PC-3 (cell line): ENCODE results near the gene PDGFB. TPM values are rescaled to one million over a fixed set of nuclear protein-coding genes. Genes with fewer than 3 reads are reported as not detected.
"Not testable (repeated sequence)": the region's sequence is repeated elsewhere in the genome, so short reads cannot be mapped to it uniquely, and the experiment has no call there.

Experiments used
- ATAC-seq: fragments of 200-7000 bp; cut with Tn5 transposase; 2 replicates; pipeline ENCODE4 v1.9.1; 2020; ENCODE audit warnings: mild to moderate bottlenecking, moderate library complexity
- BruUV-seq: library from RNA; stranded (reverse); fragments of 400-500 nt; replicated peaks from 2 replicates; lab custom pipeline; 2021; lab: Mats Ljungman, UMichigan
- CTCF ChIA-PET: fragments of 300-600 bp; sonication (Branson Sonifier 250); formaldehyde crosslinking; loops from one replicate; lab custom pipeline; 2022; ENCODE audit warnings: antibody characterized with exemption; lab: Charles Lee
- POLR2A ChIA-PET: fragments of 300-600 bp; sonication (Branson Sonifier 250); formaldehyde crosslinking; loops from one replicate; lab custom pipeline; 2022; ENCODE audit warnings: antibody characterized with exemption; ENCODE audit not compliant: unreplicated experiment; lab: Charles Lee
- DNase-seq: peaks from one replicate; pipeline ENCODE4 v3.0.0-alpha.2; 2015
- H2AFZ ChIP-seq: fragments of 300-600 bp; sonication (generic); 2 replicates; pipeline ENCODE4 v1.6.0; 2016; ENCODE audit warnings: antibody characterized with exemption, low read length
- H3F3A ChIP-seq: fragments of 300-600 bp; sonication (generic); one replicate; pipeline ENCODE4 v1.6.0; 2017; ENCODE audit warnings: antibody characterized with exemption, low read length, control low read depth, mild to moderate bottlenecking; ENCODE audit not compliant: unreplicated experiment
- H3K27ac ChIP-seq: fragments of 300-600 bp; sonication (generic); 2 replicates; pipeline ENCODE4 v1.5.1; 2016; ENCODE audit warnings: mild to moderate bottlenecking, low read length
- H3K27me3 ChIP-seq: fragments of 300-600 bp; sonication (generic); 2 replicates; pipeline ENCODE4 v1.6.1; 2016; ENCODE audit warnings: low read length, mixed read lengths
- H3K36me3 ChIP-seq: fragments of 300-600 bp; sonication (generic); 2 replicates; pipeline ENCODE4 v1.6.1; 2016; ENCODE audit warnings: low read depth, mixed run types, low read length, mixed read lengths
- H3K4me1 ChIP-seq: fragments of 300-600 bp; sonication (generic); 2 replicates; pipeline ENCODE4 v1.5.1; 2016; ENCODE audit warnings: low read length; ENCODE audit not compliant: insufficient read depth
- H3K4me2 ChIP-seq: fragments of 300-600 bp; sonication (generic); 2 replicates; pipeline ENCODE4 v1.6.0; 2016; ENCODE audit warnings: low read length
- H3K4me3 ChIP-seq: fragments of 300-600 bp; sonication (generic); 2 replicates; pipeline ENCODE4 v1.5.1; 2016; ENCODE audit warnings: mild to moderate bottlenecking, low read length, mixed read lengths
- H3K79me2 ChIP-seq: fragments of 300-600 bp; sonication (generic); 2 replicates; pipeline ENCODE4 v1.6.1; 2017; ENCODE audit warnings: low read length, mixed read lengths
- H3K9ac ChIP-seq: fragments of 300-600 bp; sonication (generic); 2 replicates; pipeline ENCODE4 v1.6.0; 2016; ENCODE audit warnings: mild to moderate bottlenecking, low read length
- H3K9me2 ChIP-seq: fragments of 300-600 bp; sonication (generic); replicated peaks from 2 replicates; pipeline ENCODE4 v1.6.1; 2016; ENCODE audit warnings: mixed run types, low read length, mixed read lengths
- H3K9me3 ChIP-seq: fragments of 300-600 bp; sonication (generic); 2 replicates; pipeline ENCODE4 v1.6.1; 2016; ENCODE audit warnings: low read length, mixed read lengths
- H4K20me1 ChIP-seq: fragments of 300-600 bp; sonication (generic); 2 replicates; pipeline ENCODE4 v1.6.1; 2016; ENCODE audit warnings: low read length, mixed read lengths
- EZH2 ChIP-seq: fragments of 300-600 bp; sonication (generic); IDR thresholded peaks from one replicate; pipeline ENCODE4 v1.6.1; 2017; ENCODE audit warnings: antibody characterized with exemption, mild to moderate bottlenecking, low read length; ENCODE audit not compliant: unreplicated experiment
- EZH2phosphoT487 ChIP-seq: fragments of 300-600 bp; sonication (generic); IDR thresholded peaks from 2 replicates; pipeline ENCODE4 v1.6.1; 2018; ENCODE audit warnings: mild to moderate bottlenecking, antibody characterized with exemption, low read length, borderline replicate concordance
- intact Hi-C: fragments of 100-400 bp; cut with micrococcal nuclease; formaldehyde crosslinking; loops from 2 replicates; pipeline ENCODE4 v1.9.0; 2023
- total RNA-seq: library from RNA; depleted of rRNA; stranded (reverse); fragments of >200 nt; gene quantifications from 2 replicates; pipeline ENCODE4 v1.2.3, GENCODE V29; 2014
- TF ChIP-seq, protein P1 (sequence below): fragments of 300-600 bp; sonication (generic); conservative IDR thresholded peaks from 2 replicates; pipeline ENCODE4 v1.5.1; 2017; ENCODE audit warnings: antibody characterized with exemption, low read depth, mild to moderate bottlenecking, low read length

Gene PDGFB
- total RNA-seq, 1 experiment from 2014 or later = 33.1 TPM

DNA sequence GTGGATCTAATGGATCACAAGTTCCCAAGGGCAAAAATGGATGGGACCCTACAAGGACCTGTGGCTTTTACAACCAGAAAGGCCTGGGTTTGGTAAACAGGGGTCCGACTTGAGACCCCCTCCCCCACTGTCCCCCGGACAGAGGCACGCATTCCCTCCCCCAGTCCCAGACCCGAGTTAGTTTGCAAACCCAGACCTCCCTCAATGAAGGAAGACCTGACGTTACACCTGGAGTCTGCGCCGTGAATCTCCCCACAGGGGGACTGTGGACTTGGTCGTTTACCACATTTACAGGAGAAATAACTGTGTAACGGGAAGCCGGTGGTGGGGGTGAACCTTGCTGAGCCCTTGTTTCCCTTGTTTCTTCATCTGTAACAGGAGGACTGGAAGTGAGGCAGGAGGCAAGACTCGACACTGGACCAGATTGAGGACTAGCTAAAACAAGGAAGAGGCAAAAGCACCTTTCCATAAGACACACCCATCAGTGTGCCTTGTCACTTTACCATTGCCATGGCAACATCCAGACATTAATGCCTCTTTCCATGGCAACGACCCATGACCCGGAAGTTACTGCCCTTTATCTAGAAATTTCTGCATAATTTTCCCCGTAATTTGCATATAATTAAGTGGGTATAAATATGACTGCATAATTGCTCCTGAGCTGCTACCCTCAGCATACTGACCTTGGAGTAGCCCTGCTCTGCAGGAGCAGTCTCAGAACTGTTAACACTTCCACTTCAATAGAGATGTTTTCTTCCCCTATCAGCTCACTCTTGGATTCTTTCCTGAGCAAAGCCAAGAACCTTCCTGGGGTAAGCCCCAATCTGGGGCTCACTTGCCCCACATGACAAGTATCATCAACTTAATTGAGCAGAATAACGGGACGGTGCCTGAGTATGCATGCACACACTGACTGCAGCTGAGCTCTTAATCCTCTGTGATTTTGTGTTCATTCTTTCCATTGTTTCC is 25.4 kb downstream of the PDGFB start:
- Histone ChIP-seq H3K79me2 (no peaks in the 10 kb centered on the region), H2AFZ (no peak overlapping the region), H3K36me3 (no peaks in the 10 kb centered on the region; the same call in 1 of the 2 replicates), H3F3A (peaks cover 4% of the 10 kb centered on the region), H3K9me2 (no peaks in the 10 kb centered on the region), H3K9me3 (no peaks in the 10 kb centered on the region), H4K20me1 (no peaks in the 10 kb centered on the region), H3K4me2 (no peak overlapping the region), H3K4me3 (no peak overlapping the region), H3K4me1 (peaks cover 14% of the 10 kb centered on the region), H3K27me3 (no peaks in the 10 kb centered on the region), H3K27ac (no peak overlapping the region), H3K9ac (no peak overlapping the region)
- POLR2A ChIA-PET = interaction anchor here (0.6 kb wide), 1 partner anchor 45 kb away, joined by 3 read pairs; no protein-coding TSS in a partner anchor
- DNase-seq (no peak), ATAC-seq (no peak)
- intact Hi-C loops = no loop called here
- BruUV-seq = no TSS peak
- CTCF ChIA-PET = no interaction called here
- TF ChIP-seq, protein P1, sequence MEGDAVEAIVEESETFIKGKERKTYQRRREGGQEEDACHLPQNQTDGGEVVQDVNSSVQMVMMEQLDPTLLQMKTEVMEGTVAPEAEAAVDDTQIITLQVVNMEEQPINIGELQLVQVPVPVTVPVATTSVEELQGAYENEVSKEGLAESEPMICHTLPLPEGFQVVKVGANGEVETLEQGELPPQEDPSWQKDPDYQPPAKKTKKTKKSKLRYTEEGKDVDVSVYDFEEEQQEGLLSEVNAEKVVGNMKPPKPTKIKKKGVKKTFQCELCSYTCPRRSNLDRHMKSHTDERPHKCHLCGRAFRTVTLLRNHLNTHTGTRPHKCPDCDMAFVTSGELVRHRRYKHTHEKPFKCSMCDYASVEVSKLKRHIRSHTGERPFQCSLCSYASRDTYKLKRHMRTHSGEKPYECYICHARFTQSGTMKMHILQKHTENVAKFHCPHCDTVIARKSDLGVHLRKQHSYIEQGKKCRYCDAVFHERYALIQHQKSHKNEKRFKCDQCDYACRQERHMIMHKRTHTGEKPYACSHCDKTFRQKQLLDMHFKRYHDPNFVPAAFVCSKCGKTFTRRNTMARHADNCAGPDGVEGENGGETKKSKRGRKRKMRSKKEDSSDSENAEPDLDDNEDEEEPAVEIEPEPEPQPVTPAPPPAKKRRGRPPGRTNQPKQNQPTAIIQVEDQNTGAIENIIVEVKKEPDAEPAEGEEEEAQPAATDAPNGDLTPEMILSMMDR = no peak
- TF ChIP-seq EZH2 (no peak), EZH2phosphoT487 (no peak)

DNA sequence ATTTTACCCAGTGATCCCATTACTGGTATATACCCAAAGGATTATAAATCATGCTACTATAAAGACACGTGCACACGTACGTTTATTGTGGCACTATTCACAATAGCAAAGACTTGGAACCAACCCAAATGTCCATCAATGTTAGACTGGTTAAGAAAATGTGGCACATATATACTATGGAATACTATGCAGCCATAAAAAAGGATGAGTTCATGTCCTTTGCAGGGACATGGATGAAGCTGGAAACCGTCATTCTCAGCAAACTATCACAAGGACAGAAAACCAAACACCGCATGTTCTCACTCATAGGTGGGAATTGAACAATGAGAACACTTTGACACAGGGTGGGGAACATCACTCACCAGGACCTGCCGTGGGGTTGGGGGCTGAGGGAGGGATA is 26.4 kb downstream of the PDGFB start:
- BruUV-seq, H3F3A ChIP-seq, H3K79me2 ChIP-seq, H3K27me3 ChIP-seq, H3K9me2 ChIP-seq, intact Hi-C loops, H3K4me2 ChIP-seq, POLR2A ChIA-PET, H3K9me3 ChIP-seq, H4K20me1 ChIP-seq, ATAC-seq, H3K27ac ChIP-seq, H3K9ac ChIP-seq, H3K4me3 ChIP-seq, H2AFZ ChIP-seq, CTCF ChIA-PET, DNase-seq, H3K36me3 ChIP-seq: not testable (repeated sequence)
- H3K4me1 ChIP-seq = peaks cover 23% of the 10 kb centered on the region

DNA sequence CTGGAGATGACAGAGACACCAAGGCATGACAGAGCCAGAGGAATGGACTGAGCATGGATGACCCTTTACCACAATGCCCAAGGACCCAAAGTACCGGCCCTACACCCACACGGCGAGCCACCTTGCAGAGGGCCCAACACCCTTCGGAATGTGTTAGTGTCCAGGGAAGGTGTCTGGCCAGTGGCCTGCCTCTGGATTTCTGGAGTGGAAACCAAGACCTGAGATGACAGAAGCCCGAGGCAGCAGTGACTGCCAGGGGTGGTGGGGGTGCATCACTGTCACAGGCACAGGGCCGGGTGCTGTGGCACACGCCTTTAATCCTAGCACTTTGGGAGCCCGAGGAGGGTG is 28.7 kb downstream of the PDGFB start:
- no peaks in the 10 kb centered on the region for H3K9me2 ChIP-seq
- no peaks in the 10 kb centered on the region for H3K79me2 ChIP-seq
- H3K36me3 ChIP-seq = no peaks in the 10 kb centered on the region
- H3K4me2 ChIP-seq = no peak overlapping the region
- no peaks in the 10 kb centered on the region for H4K20me1 ChIP-seq
- no peaks in the 10 kb centered on the region for H3K9me3 ChIP-seq
- H3K9ac ChIP-seq = no peak overlapping the region
- no peak overlapping the region for H3K4me3 ChIP-seq
- H2AFZ ChIP-seq = no peak overlapping the region
- POLR2A ChIA-PET = no interaction called here
- TF ChIP-seq EZH2 (no peak), EZH2phosphoT487 (no peak)
- TF ChIP-seq, protein P1 = no peak
- H3K27ac ChIP-seq = no peak overlapping the region
- ATAC-seq (no peak), DNase-seq (no peak)
- BruUV-seq = no TSS peak
- H3K27me3 ChIP-seq = no peaks in the 10 kb centered on the region
- H3K4me1 ChIP-seq = peaks cover 36% of the 10 kb centered on the region
- CTCF ChIA-PET = no interaction called here
- intact Hi-C loops = no loop called here
- peaks cover 8% of the 10 kb centered on the region for H3F3A ChIP-seq
